Mucosa of rectum (tissue), 2 donors: ENCODE data around the gene VWA3B.

Source experiments
- H3K27ac ChIP-seq, 2 donors: one replicate each; pipeline ENCODE4 v1.7.0; 2013; ENCODE audit warnings: inconsistent platforms in 2 of 2, low read depth in 2 of 2, low read length in 2 of 2
- H3K27me3 ChIP-seq, 2 donors: one replicate each; pipeline ENCODE4 v1.7.0; 2013; ENCODE audit warnings: low read length in 2 of 2; ENCODE audit not compliant: control insufficient read depth in 2 of 2, insufficient read depth in 2 of 2
- H3K36me3 ChIP-seq, 2 donors: one replicate each; pipeline ENCODE4 v1.7.0; 2013; ENCODE audit warnings: low read length in 2 of 2; ENCODE audit not compliant: control insufficient read depth in 2 of 2, insufficient read depth in 2 of 2
- H3K4me1 ChIP-seq, 2 donors: one replicate each; pipeline ENCODE4 v1.7.0; 2013; ENCODE audit warnings: low read length in 2 of 2, mild to moderate bottlenecking in 1 of 2; ENCODE audit not compliant: control insufficient read depth in 2 of 2, insufficient read depth in 2 of 2
- H3K4me3 ChIP-seq, 2 donors: one replicate each; pipeline ENCODE4 v1.7.0; 2013; ENCODE audit warnings: low read length in 2 of 2
- H3K9ac ChIP-seq, 2 donors: one replicate each; pipeline ENCODE4 v1.7.0; 2013; ENCODE audit warnings: low read length in 2 of 2, low read depth in 1 of 2, mild to moderate bottlenecking in 1 of 2
- H3K9me3 ChIP-seq, 2 donors: one replicate each; pipeline ENCODE4 v1.7.0; 2013; ENCODE audit warnings: low read length in 2 of 2; ENCODE audit not compliant: control insufficient read depth in 2 of 2
- donor health status: healthy.
- donor health status: Normal muscosa, but diverticular disease.

Gene VWA3B

DNA sequence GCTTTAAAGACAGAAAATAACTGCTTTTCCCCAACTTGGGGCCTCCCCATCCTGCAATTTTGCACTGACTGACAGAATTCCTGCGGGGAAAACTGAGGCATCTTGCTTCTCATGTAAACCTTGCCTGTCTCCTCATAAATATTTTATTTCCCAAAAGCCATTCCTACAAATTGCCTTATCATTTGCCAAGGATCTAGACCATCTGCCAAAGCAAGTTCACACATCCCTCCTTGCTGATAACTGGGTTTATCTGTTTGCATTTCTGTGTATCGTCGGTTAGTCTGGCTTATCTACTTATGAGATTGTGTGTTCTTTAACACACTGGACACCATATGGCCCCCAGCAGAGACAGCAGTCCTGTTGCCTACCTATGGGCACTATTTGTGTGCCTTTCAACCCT, 256.3 kb downstream of the VWA3B start:
- H3K9ac ChIP-seq, result no peak overlapping the region
- H3K36me3 ChIP-seq, result no peaks in the 10 kb centered on the region
- no peak overlapping the region for H3K27ac ChIP-seq
- H3K4me3 ChIP-seq, result no peak overlapping the region
- H3K9me3 ChIP-seq, result no peaks in the 10 kb centered on the region
- peaks cover 19 to 20% of the 10 kb centered on the region in 2 donors for H3K27me3 ChIP-seq
- H3K4me1 ChIP-seq, result no peaks in the 10 kb centered on the region

DNA sequence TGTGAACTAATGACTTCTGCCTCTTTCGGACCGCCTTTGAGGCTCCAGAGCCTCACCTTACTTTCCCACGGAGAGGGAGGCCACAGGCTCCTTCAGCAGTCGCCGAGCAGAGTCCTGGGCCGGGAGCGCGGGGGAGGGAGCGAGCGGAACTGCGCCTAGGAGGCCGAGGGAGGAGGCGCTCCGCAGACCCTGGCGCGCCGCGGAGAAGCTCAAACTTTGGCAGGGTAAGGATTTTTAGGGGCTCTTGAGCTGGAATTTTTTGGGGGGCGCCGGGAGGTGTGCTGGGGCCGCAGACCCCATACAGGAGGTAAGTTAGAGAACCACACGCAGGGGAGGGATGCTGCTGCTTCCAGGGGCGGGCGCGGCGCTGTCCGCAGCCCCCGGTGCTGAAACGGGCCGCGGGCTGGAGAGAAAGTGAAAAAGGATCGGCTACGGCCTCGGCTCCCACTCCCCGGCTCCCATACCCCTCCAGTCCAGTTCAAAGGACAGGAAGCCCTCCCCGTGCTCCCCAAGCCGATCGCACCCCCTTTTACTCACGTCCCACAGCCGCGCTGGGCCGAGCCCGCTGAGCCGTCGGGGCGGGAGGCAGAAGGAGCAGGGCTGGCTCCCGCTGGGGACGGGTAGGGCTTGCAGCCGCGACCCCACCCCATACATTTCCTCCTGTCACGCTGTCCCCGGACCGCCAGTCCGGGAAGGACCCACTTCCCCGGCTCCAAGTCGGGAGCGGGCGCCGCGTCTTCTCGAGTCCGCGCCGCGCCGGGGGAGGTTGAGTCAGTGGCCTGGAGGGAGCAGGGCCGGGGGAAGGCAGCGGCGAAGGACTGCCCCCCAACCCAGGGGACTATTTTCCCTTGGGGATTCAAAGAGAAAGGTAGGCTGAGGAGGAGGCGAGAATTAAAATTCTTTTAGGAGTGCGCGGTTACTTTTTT, 259.6 kb downstream of the VWA3B start, which contains the start of gene CNGA3:
Gene CNGA3 (plus strand): TSS at position 146 of the 926 bp plus-strand sequence. CDS start 23,520 bp downstream, outside the sequence.
- no peaks in the 10 kb centered on the region for H3K36me3 ChIP-seq
- H3K27me3 ChIP-seq, result peaks cover 32% of the 10 kb centered on the region in 2 donors
- peak within 1 kb of the TSS in 1 of 2 donors; percentile 27 for H3K4me3 ChIP-seq

DNA sequence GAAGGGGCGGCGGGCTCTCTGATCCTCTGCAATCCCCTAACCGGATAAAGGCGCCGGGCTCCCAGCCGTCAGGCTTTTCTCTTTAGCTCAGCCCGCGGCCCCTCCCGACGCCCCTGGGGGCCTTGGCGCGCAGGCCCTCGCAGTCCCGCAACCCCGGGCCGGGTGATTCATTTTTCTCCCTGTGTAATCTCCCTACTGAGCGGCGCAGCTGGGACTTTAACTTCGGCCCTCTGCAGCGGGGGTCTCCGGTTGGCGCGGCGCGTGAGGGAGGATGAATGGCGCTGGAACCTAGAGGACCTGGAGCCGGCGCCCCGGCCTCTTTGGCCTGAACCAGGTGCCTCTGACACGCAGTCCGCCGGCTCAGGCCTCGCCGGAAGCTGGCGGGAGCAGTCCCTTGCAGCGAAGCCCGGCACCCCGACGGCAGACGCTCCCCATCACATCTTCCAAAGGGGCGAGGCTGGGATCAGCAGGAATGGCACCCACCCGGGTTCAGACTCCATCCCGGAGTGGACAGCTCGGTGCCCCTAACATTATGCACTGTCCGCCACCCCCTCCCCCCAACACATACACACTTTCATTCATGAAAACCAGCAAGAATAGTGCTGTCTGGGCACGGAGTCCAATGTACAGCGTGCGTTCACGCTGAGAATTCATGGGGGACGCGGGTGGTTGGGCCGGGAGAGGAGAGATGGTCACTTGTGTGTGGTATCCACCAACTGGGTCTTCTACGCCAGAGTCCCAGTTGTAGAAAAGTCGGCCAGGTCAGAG, 260.5 kb downstream of the VWA3B start:
- H3K4me1 ChIP-seq, result no peaks in the 10 kb centered on the region
- H3K9me3 ChIP-seq, result no peaks in the 10 kb centered on the region
- no peak overlapping the region for H3K9ac ChIP-seq
- no peak overlapping the region for H3K4me3 ChIP-seq
- no peaks in the 10 kb centered on the region for H3K36me3 ChIP-seq
- H3K27ac ChIP-seq, result no peak overlapping the region
- H3K27me3 ChIP-seq, result peaks cover 32% of the 10 kb centered on the region in 2 donors

More for the DNA sequence above, 259.6 kb downstream of the VWA3B start, which contains the start of gene CNGA3:
- Histone ChIP-seq H3K9me3 (no peaks in the 10 kb centered on the region), H3K27ac (no peak within 1 kb of the TSS), H3K4me1 (no peaks in the 10 kb centered on the region), H3K9ac (no peak within 1 kb of the TSS)

DNA sequence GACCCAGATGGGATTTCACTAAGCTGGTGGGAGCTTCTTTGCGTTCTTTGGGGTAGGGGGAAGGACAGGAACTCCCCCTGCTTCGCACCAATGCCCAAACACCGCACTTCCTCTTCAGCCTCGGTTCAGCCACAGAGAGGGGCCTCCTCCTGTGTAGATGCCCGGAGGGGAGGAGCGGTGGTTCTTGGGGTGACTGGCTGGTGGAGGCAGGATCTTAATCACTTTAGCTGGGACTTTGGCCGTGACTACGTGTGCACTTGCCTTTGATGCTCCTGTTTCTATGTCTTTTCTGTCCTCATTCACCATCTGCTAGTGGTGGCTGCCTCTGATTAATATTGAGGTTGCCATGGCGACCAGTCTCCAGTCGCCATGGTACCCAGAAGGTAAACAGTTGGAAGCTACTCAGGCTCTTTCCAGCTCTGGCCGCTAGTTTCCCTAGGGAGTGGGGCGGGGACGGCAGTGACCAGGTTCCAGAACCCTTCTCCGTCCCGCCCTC, 261.1 kb downstream of the VWA3B start:
- Histone ChIP-seq H3K9ac (no peak overlapping the region), H3K27me3 (peaks cover 32% of the 10 kb centered on the region in 2 donors), H3K27ac (no peak overlapping the region), H3K4me3 (no peak overlapping the region), H3K9me3 (no peaks in the 10 kb centered on the region), H3K36me3 (no peaks in the 10 kb centered on the region), H3K4me1 (no peaks in the 10 kb centered on the region)

DNA sequence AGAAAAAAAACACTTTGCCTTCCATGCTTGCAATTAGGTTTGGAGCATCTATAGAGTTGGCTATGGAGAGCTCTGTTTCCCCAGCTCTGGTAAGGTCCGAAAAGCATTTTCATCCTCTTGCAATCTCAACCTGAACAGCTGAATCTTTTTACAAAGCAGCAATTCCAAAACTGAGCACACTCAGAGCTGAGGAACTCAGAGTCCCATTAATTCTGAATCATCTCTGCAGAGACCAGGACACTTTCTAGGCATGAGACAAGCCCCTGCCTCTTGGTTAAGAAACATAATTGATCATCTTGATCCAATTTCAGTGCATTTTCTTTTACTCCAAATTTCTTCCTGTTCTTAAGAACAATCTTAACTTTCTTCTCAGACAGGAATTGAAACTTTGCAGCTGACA, 263.4 kb downstream of the VWA3B start:
- Histone ChIP-seq H3K36me3 (no peaks in the 10 kb centered on the region), H3K27me3 (peaks cover 26% of the 10 kb centered on the region in 2 donors), H3K4me1 (no peaks in the 10 kb centered on the region), H3K4me3 (no peak overlapping the region), H3K9me3 (no peaks in the 10 kb centered on the region), H3K27ac (no peak overlapping the region), H3K9ac (no peak overlapping the region)

DNA sequence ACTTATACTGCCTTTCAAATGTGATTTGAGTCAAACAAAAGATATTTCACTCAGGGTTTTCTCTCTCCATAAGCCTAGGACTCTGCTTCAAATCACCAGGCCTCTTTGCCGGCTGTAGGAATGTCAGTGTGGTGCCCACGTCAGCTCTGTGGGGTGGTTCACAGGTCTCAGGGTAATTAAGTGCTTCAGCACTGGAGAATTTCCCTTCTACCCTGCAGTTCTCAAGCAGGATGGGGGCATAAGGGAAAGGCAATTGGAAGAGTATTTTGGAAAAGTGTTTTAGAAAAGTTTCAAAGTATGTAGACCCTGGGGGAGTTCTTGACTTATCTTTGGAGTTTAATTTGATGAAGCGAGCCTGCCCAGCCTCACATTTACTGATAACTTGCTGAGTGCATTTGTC, 268.9 kb downstream of the VWA3B start:
- Histone ChIP-seq H3K4me3 (no peak overlapping the region), H3K27ac (no peak overlapping the region), H3K9me3 (no peaks in the 10 kb centered on the region), H3K27me3 (no peaks in the 10 kb centered on the region), H3K4me1 (no peaks in the 10 kb centered on the region), H3K9ac (no peak overlapping the region), H3K36me3 (no peaks in the 10 kb centered on the region)

DNA sequence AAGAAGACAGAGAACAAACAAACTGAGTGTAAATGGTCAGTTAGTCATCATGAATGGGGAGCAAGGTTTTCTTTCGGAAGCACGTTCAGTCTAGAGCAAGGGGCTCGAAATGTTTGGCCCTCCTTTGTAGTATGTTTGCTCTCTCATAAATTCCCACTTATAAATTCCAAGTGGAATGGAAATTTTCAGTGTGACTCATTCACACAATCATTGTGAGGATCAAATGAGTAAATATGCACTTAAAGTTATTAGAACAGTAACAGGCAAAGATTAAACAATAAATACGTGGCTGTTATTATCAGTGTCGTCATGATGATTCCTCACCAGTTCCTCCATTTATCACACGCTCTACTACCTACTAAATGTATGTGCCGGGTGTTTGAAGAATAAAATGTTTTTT, 269.8 kb downstream of the VWA3B start:
- H3K36me3 ChIP-seq, result no peaks in the 10 kb centered on the region
- no peaks in the 10 kb centered on the region for H3K27me3 ChIP-seq
- H3K9ac ChIP-seq, result no peak overlapping the region
- no peaks in the 10 kb centered on the region for H3K4me1 ChIP-seq
- no peaks in the 10 kb centered on the region for H3K9me3 ChIP-seq
- no peak overlapping the region for H3K27ac ChIP-seq
- H3K4me3 ChIP-seq, result no peak overlapping the region

DNA sequence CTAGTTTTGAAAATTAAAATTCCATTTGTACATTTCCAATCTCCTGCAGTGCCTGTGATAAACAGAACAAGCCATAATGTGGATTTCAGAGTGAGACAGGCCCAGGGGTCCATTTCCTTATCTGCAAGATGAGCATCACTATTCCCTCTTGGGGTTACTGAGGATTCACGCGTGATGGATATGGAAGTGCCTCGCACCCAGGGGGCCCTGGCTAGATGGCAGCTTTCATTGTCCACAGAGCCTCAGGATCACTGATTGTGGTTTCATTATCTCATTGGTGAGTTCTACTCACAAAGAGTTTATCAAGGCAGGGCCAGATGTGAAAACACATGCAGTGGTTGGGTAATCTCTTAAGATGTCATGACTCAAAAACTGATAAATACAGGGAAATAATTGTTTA, 270.9 kb downstream of the VWA3B start:
- H3K27me3 ChIP-seq, result no peaks in the 10 kb centered on the region
- no peaks in the 10 kb centered on the region for H3K36me3 ChIP-seq
- no peaks in the 10 kb centered on the region for H3K4me1 ChIP-seq
- no peak overlapping the region for H3K27ac ChIP-seq
- H3K9me3 ChIP-seq, result no peaks in the 10 kb centered on the region
- no peak overlapping the region for H3K9ac ChIP-seq
- no peak overlapping the region for H3K4me3 ChIP-seq

DNA sequence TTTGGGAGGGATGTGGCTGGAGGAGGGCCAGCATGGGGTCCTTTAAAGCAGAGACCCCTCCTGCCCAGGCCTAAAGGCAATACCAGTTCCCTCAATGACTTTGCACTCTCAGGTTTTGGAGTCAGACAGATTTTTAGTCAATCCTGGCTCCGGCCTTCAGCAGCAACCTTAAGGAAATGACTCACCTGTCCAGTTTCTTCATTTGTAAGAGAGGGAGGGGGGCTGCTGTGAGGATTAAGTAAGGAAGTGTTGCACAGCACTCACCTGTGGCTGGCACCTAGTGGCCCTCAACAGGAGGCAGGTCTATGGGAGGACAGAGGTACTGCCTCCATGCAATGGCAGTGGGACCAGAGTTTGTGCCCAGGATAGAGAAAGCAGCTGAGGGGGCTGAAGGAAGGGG, 273.0 kb downstream of the VWA3B start:
- no peak overlapping the region for H3K4me3 ChIP-seq
- no peaks in the 10 kb centered on the region for H3K36me3 ChIP-seq
- no peaks in the 10 kb centered on the region for H3K27me3 ChIP-seq
- H3K4me1 ChIP-seq, result no peaks in the 10 kb centered on the region
- H3K27ac ChIP-seq, result no peak overlapping the region
- no peaks in the 10 kb centered on the region for H3K9me3 ChIP-seq
- no peak overlapping the region for H3K9ac ChIP-seq
